ENCODE measurements around the gene ATIC.

The ATIC gene

GRCh38 chr2:215378045-215378444, 66.2 kb downstream of the ATIC start:
- no peak for DNase-seq

DNA sequence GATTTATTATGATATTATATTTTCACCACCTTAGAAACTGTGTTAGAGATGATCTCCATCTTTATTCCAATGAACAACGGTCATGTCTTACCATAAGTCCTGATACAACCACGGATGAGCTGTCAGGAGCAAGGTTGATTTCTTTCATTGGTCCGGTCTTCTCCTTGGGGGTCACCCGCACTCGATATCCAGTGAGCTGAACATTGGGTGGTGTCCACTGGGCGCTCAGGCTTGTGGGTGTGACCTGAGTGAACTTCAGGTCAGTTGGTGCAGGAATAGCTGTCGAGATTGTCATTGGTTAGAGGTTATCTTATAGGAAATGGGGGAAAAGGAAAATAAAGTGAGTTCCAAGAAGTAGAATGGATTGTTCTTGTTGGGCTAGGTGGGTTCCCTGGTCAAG, 67.2 kb downstream of the ATIC start:
- DNase-seq, result no peak

- no peak for DNase-seq
These were observed 68.1 kb downstream of the ATIC start for GRCh38 chr2:215379948-215380347.

DNA sequence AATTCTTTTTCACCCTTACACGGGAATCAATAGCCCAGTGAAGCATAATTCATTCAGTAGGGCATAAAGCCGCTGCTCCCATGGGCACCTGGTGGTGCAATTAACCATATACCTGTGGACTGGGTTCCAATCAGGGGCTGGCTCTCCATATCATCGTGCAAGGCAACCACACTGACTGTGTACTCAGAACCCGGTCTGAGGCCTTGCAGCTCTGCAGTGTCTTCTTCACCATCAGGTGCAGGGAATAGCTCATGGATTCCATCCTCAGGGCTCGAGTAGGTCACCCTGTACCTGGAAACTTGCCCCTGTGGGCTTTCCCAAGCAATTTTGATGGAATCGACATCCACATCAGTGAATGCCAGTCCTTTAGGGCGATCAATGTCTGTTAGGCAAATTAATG, 68.8 kb downstream of the ATIC start:
- DNase-seq, result no peak

GRCh38 chr2:215382011-215382410, 70.2 kb downstream of the ATIC start:
- no peak for DNase-seq

DNA sequence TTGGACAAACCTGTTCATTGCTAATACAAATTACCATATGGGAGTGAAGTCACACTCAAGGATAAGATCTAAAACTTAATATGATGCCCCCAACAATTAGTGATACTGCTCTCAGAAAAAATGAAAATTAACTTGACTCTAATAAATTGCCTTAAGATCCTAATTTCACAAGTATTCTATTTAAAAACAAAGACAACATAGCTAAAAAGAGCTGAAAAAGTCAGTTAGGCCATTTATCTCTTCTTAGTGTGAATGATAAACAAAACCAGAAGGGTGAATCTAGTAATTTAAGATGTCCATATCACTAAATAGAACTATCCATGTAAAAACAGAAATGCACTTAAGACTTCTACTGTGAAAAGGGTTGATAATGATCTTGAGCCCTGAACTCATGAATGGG, 70.6 kb downstream of the ATIC start:
- DNase-seq, result no peak

GRCh38 chr2:215383652-215384279, 71.9 kb downstream of the ATIC start:
- DNase-seq, result no peak

DNA sequence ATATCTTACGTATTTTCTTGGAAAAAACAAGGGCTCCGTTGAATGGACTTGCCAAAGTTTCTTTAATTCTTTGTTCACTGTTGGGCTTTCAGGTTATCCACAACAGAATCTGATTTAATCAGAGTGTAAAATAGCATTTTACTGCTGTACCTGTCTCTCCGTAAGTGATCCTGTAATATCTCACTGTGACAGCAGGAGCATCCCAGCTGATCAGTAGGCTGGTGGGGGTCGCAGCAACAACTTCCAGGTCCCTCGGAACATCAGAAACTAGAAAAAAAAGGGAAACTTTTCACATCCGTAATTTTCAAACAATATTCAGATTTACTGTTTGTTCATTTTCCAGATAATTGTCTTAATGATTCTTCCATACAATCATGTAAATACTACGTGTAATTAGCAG, 72.9 kb downstream of the ATIC start:
- DNase-seq, result no peak

DNA sequence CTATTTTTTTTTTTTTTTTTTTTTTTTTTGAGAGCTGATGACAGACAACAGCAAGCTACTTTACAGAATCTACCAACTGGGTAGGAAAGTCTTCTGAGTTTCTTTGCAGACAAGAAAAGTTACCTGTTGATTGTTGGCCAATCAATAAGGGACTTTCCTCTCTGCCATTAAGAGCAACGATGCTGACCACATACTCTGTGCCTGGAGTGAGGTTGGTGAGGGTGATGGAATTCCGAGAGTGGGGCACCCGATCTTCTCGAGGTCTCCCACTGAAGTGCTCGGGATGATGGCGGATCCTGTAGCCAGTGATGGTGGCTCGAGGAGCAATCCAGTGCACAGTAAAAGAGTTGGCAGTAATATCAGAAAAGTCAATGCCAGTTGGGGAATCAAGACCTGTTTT, 74.7 kb downstream of the ATIC start:
- DNase-seq, result no peak

DNA sequence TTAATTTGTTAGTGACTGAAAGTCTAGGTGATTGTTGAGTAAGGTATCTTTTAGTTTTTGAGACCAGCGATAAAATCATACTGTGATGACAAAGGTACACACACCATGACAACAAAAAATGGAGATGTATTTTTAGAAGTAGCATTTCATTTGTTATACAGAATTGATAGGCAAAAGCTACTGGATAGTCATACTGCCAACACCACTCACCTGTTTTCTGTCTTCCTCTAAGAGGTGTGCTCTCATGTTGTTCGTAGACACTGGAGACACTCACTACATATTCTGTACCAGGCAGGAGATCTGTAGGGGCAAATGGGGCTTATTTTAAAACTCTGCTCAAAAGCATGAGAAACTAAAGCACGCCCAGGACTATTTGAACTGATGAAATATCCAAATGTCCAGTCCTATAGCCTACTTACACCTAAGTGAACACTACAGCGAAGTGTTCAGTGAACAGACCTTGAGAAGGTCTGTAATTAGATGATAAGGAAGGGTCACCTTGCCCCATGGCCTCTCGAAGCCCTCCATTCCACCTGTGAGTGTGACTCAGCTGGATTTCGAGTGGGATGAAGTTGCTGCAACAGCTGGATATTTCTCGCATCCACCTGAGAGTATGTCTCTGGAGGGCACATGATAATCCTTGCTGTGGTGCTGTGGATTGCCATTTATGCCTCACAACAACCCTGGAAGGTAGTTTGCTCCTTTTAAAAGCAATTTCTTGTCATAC, 76.3 kb downstream of the ATIC start:
- DNase-seq, result no peak

GRCh38 chr2:215390550-215390913, 78.7 kb downstream of the ATIC start:
- no peak for DNase-seq

DNA sequence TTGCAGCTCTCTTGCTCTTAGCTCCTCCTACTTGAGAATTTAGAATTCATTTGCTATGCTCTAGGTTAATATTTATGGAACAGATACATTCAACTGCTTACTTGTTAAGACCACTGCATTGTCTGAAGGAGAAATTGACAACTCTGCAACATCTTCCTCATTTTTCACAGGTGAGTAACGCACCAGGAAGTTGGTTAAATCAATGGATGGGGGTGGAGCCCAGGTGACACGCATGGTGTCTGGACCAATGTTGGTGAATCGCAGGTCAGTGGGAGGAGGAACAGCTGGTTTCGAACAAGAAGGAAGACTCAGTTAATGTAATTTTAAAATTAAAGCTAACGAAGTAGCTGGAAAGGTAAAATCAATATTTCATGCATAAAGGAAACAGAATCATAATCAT, 79.7 kb downstream of the ATIC start:
- DNase-seq, result no peak

DNA sequence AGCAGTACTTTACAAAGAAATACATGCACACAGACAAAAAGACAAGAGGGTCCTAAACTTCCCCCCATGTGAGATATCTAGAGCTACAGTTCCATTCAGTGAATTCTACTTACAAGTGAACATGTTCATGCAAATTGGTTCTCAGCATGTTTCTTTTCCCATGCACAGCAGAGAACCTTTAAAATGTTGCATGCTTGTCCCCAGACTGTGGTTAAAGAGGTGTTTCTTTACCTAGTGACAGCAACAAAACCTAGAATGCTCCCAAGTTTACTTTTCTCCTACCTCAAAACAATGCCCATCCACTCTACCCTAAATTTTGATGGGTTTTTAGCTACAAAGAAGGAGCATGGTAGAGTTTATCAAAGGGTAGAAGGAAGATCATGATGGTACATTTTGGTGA, 80.3 kb downstream of the ATIC start:
- DNase-seq, result no peak

GRCh38 chr2:215392687-215393270, 80.9 kb downstream of the ATIC start:
- no peak for DNase-seq

DNA sequence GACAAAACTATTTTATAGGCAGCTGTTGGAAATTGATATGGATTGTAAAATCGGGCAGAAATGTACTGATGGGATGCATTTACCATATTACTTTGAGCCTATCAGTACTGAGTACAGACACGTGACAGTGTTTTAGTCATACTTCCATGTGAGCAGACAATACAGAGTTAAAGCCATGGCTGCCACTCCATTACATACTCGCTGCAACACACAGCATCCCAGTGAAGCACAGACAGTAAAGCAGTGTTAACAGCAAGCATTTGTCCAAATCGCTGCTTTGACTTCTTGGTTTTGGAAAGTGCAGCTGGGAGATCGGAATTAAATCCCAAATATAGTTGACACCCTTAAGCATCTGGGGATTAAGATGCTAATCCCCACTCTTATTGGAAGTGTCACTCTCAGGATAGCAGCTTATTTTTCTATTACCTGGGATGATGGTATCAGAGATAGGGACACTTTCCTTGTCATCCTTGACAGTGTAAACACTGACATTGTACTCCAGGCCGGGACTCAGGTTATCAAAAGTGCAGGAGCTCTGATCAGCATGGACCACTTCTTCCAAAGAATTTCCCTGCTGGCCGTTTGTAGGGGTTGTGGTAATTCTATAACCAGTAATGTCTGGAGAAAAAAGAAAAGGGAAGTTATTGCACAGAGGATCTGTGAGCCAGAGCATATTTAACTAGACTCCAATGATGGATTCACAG, 82.4 kb downstream of the ATIC start:
- DNase-seq, result no peak

GRCh38 chr2:215395687-215396460, 84.0 kb downstream of the ATIC start:
- DNase-seq, result no peak

DNA sequence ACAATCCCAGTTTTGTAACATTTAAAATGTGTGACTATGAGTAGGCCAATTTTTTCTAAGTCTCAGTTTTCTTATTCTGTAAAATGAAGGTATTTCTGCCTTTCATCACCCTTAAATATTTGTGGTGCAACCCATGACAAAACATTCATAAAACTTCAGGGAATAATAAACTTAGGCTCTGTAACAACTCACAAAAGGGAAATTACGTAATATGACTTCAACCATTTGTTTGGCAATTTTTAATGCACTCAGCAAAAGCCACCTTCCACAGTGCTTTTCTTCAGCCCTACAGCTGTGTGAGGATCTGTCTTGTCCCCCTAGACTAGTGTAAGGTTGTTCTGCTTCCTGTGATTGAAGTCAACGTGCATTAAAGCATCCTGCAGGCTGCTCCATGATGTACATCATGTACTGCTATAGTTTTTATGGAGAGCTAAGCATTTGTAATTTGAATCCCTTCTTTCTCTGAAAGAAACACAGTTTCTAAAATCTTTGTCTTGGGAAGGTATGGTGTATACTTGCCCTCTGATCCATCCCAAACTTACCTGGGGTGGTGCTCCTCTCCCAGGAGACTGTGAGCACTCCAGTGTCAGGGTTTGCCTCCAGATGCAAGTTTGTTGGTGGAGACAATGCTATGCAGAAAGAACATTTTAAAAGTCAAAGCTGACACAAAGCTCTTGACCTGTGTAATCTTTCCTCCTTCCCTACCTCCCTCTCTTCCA, 84.9 kb downstream of the ATIC start:
- no peak for DNase-seq

DNA sequence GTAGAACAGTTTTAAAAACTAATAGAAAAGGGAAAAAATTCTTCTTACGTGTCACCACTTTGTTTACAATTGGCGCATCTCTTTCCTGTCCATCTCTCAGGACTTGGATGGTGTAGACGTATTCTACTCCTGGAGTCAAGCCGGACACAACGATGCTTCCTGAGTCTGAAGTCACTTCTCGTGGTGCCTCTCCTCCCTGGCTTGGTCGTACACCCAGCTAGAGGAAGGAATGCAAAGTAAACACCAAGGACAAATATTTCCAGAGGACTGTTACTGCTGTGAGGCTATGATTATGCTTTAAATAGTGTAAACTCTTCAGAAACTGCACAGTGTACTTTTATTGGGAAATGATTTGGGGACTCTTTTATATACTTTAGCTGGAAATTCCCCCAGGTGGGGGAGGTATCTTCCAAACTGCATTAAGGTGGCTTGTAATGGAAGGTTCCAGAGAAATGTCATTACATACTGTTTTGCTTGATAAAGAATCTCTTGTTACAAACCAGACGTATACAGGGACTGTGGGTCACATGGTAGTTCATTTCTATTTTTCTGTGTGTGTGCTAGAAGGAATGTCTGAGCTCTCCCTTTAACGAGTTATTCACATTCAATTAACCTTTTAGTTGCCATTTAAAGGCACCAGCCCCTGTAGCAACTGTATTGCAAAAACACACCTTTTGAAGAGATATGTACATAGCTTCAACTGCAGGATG, 85.9 kb downstream of the ATIC start:
- DNase-seq, result no peak

DNA sequence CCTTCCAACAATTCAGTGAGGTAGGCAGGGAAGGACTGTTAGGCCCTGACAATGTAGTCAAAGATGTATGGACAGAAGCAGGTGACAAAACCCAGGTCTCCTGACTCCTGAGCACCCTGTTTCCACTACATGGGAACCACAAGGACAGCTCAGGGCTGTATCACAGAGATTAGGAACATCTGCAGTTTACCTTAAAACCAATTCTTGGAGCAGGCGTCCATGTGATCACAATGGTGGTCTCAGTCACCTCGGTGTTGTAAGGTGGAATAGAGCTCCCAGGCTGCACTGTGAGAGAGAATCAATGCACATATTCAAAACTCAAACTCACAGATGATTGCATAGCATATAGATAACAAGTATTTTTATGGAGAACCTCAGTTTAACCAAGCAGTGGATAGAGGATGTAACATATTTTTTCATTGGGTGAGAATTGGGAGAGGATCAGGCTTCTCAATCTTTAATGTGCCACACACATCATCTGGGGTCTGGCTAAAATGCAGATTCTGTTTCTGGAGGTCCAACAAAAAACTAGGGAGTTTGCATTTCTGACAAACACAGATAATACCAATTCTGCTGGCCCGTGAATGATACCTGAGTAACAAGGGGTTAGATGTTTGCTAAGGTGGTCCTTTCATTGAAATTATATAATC, 87.3 kb downstream of the ATIC start:
- DNase-seq, result no peak
